AG10803 (cell line): ENCODE data around the gene SLC39A1.

Source experiments
- DNase-seq: peaks from one replicate; pipeline ENCODE4 v3.0.0; 2010; ENCODE audit warnings: low read depth
- H3K4me3 ChIP-seq: 2 replicates; pipeline ENCODE4 v1.5.1; 2011; ENCODE audit warnings: mild to moderate bottlenecking, low read length, control low read depth
- CTCF ChIP-seq: conservative IDR thresholded peaks from 2 replicates; pipeline ENCODE4 v1.5.1; 2011; ENCODE audit warnings: mild to moderate bottlenecking, low read length, control low read depth, inconsistent platforms

The SLC39A1 gene

GRCh38 chr1:153991806-153992205 lies 28.5 kb upstream of the SLC39A1 start:
- DNase-seq = no peak
- H3K4me3 ChIP-seq = peak overlapping the region; percentile 98
- TF ChIP-seq CTCF = no peak

GRCh38 chr1:153991151-153991630 lies 27.9 kb upstream of the SLC39A1 start:
- H3K4me3 ChIP-seq = peak overlapping the region; percentile 98
- DNase-seq = no peak
- TF ChIP-seq CTCF = no peak

- DNase-seq = peak; percentile 99
- no peak for TF ChIP-seq CTCF
- peak within 1 kb of the TSS; percentile 98 for H3K4me3 ChIP-seq
Measured at GRCh38 chr1:153990468-153991150, 27.3 kb upstream of the SLC39A1 start, which contains the start of gene RPS27. RPS27 (plus strand) TSS chr1:153990762; CDS start chr1:153990797, 35 bp downstream.

GRCh38 chr1:153987621-153988020 lies 24.3 kb upstream of the SLC39A1 start:
- TF ChIP-seq CTCF = no peak
- H3K4me3 ChIP-seq = no peak overlapping the region
- no peak for DNase-seq

GRCh38 chr1:153985941-153986761 lies 22.8 kb upstream of the SLC39A1 start, which contains the start of gene RAB13:
RAB13 (minus strand) TSS chr1:153986339; CDS start chr1:153986236, 103 bp downstream.
- peak within 1 kb of the TSS; percentile 94 for H3K4me3 ChIP-seq
- no peak for TF ChIP-seq CTCF
- DNase-seq = peak; percentile 85

- DNase-seq = peak; percentile 70
- no peak for TF ChIP-seq CTCF
- peak overlapping the region; percentile 94 for H3K4me3 ChIP-seq
Measured at GRCh38 chr1:153985341-153985912, 22.1 kb upstream of the SLC39A1 start.
